Measurements from ENCODE around the gene KDM5A.

KDM5A gene

GRCh38 chr12:264269-264668, 124.9 kb downstream of the KDM5A start:
- Histone ChIP-seq H3K4me3 (ENCODE audit: low read depth, low read length, poor library complexity, severe bottlenecking) (no peak overlapping the region), H3K27me3 (ENCODE audit: insufficient read depth, low read length) (peaks cover 14% of the 10 kb centered on the region), H3K4me2 (ENCODE audit: low read length) (no peak overlapping the region), H3K79me2 (ENCODE audit: insufficient read depth, low read length) (no peaks in the 10 kb centered on the region), H2AFZ (ENCODE audit: low read length) (no peak overlapping the region), H3F3A (ENCODE audit: insufficient read depth, low read length) (no peaks in the 10 kb centered on the region), H4K20me1 (ENCODE audit: insufficient read depth, low read length) (no peaks in the 10 kb centered on the region), H3K36me3 (ENCODE audit: insufficient read depth, low read length) (no peaks in the 10 kb centered on the region), H3K4me1 (ENCODE audit: insufficient read depth, low read length, severe bottlenecking) (no peaks in the 10 kb centered on the region), H3K27ac (ENCODE audit: low read depth, low read length, poor library complexity, severe bottlenecking) (no peak overlapping the region), H3K9me2 (ENCODE audit: low read depth, low read length) (no peaks in the 10 kb centered on the region), H3K9me3 (ENCODE audit: low read length) (no peaks in the 10 kb centered on the region), H3K9ac (ENCODE audit: low read length) (no peak overlapping the region)
- TF ChIP-seq CTCF (IDR thresholded peaks at IDR 0.05; ENCODE audit: low read length) (no peak), EZH2 (IDR thresholded peaks at IDR 0.05; ENCODE audit: borderline replicate concordance, low read length) (no peak)

- H3F3A ChIP-seq (ENCODE audit: insufficient read depth, low read length) = no peaks in the 10 kb centered on the region
- H3K9ac ChIP-seq (ENCODE audit: low read length) = no peak overlapping the region
- no peak for TF ChIP-seq CTCF (IDR thresholded peaks at IDR 0.05; ENCODE audit: low read length)
- no peak for TF ChIP-seq EZH2 (IDR thresholded peaks at IDR 0.05; ENCODE audit: borderline replicate concordance, low read length)
- no peak overlapping the region for H2AFZ ChIP-seq (ENCODE audit: low read length)
- no peaks in the 10 kb centered on the region for H3K36me3 ChIP-seq (ENCODE audit: insufficient read depth, low read length)
- no peak overlapping the region for H3K27ac ChIP-seq (ENCODE audit: low read depth, low read length, poor library complexity, severe bottlenecking)
- H3K4me3 ChIP-seq (ENCODE audit: low read depth, low read length, poor library complexity, severe bottlenecking) = no peak overlapping the region
- no peaks in the 10 kb centered on the region for H4K20me1 ChIP-seq (ENCODE audit: insufficient read depth, low read length)
- H3K4me2 ChIP-seq (ENCODE audit: low read length) = no peak overlapping the region
- H3K79me2 ChIP-seq (ENCODE audit: insufficient read depth, low read length) = no peaks in the 10 kb centered on the region
- peaks cover 14% of the 10 kb centered on the region for H3K27me3 ChIP-seq (ENCODE audit: insufficient read depth, low read length)
- no peaks in the 10 kb centered on the region for H3K9me3 ChIP-seq (ENCODE audit: low read length)
- H3K9me2 ChIP-seq (ENCODE audit: low read depth, low read length) = no peaks in the 10 kb centered on the region
- H3K4me1 ChIP-seq (ENCODE audit: insufficient read depth, low read length, severe bottlenecking) = no peaks in the 10 kb centered on the region
Measured at GRCh38 chr12:263574-263973, 125.5 kb downstream of the KDM5A start.

GRCh38 chr12:262817-263216, 126.3 kb downstream of the KDM5A start, which contains the start of gene SLC6A13:
TSS of gene SLC6A13 (minus strand) at chr12:262836. CDS start at chr12:260052, 2,784 bp downstream.
- no peaks in the 10 kb centered on the region for H4K20me1 ChIP-seq (ENCODE audit: insufficient read depth, low read length)
- TF ChIP-seq CTCF (IDR thresholded peaks at IDR 0.05; ENCODE audit: low read length) (no peak), EZH2 (IDR thresholded peaks at IDR 0.05; ENCODE audit: borderline replicate concordance, low read length) (no peak)
- H3K79me2 ChIP-seq (ENCODE audit: insufficient read depth, low read length) = no peaks in the 10 kb centered on the region
- H3K27ac ChIP-seq (ENCODE audit: low read depth, low read length, poor library complexity, severe bottlenecking) = no peak within 1 kb of the TSS
- no peaks in the 10 kb centered on the region for H3F3A ChIP-seq (ENCODE audit: insufficient read depth, low read length)
- H2AFZ ChIP-seq (ENCODE audit: low read length) = no peak within 1 kb of the TSS
- no peaks in the 10 kb centered on the region for H3K9me2 ChIP-seq (ENCODE audit: low read depth, low read length)
- H3K4me3 ChIP-seq (ENCODE audit: low read depth, low read length, poor library complexity, severe bottlenecking) = no peak within 1 kb of the TSS
- H3K36me3 ChIP-seq (ENCODE audit: insufficient read depth, low read length) = no peaks in the 10 kb centered on the region
- H3K4me2 ChIP-seq (ENCODE audit: low read length) = no peak within 1 kb of the TSS
- H3K4me1 ChIP-seq (ENCODE audit: insufficient read depth, low read length, severe bottlenecking) = no peaks in the 10 kb centered on the region
- H3K27me3 ChIP-seq (ENCODE audit: insufficient read depth, low read length) = peaks cover 14% of the 10 kb centered on the region
- no peak within 1 kb of the TSS for H3K9ac ChIP-seq (ENCODE audit: low read length)
- H3K9me3 ChIP-seq (ENCODE audit: low read length) = no peaks in the 10 kb centered on the region
